Vagina (tissue), 2 donors: ENCODE results near the gene BNIP5. TPM values are rescaled to one million over a fixed set of nuclear protein-coding genes. Genes with fewer than 3 reads are reported as not detected.

Experiments
- DNase-seq, 2 donors: peaks; one replicate each; pipeline ENCODE4 v3.0.0-alpha.2; 2017; ENCODE audit errors: extremely low spot score in 2 of 2
- H3K27ac ChIP-seq: fragments of 200-600 bp; sonication (generic); one replicate; pipeline ENCODE4 v1.5.1; 2019
- H3K27me3 ChIP-seq: fragments of 200-600 bp; sonication (generic); one replicate; pipeline ENCODE4 v1.5.1; 2019
- H3K36me3 ChIP-seq, 2 donors: fragments of 200-600 bp; sonication (generic); one replicate each; pipeline ENCODE4 v1.5.1; 2017 to 2019
- H3K4me1 ChIP-seq: fragments of 200-600 bp; sonication (generic); one replicate; pipeline ENCODE4 v1.5.1; 2019
- H3K4me3 ChIP-seq, 2 donors: fragments of 200-600 bp; sonication (generic); 1 replicate in 1 of 2; 2 replicates in 1 of 2; pipeline ENCODE4 v1.5.1; 2016 to 2019
- H3K9me3 ChIP-seq: fragments of 200-600 bp; sonication (generic); one replicate; pipeline ENCODE4 v1.5.1; 2019
- CTCF ChIP-seq, 3 experiments: fragments of 450-650 bp in 2 of 3; fragments of 200-600 bp in 1 of 3; sonication (generic) in 1 of 3; IDR thresholded peaks; one replicate each; pipeline ENCODE4 v1.5.1; 2017 to 2019; ENCODE audit warnings: antibody characterized with exemption in 3 of 3, mild to moderate bottlenecking in 2 of 3, moderate library complexity in 2 of 3
- POLR2A ChIP-seq, 2 donors: fragments of 450-650 bp; IDR thresholded peaks; one replicate each; pipeline ENCODE4 v1.6.1; 2017; ENCODE audit warnings: antibody characterized with exemption in 2 of 2, mild to moderate bottlenecking in 2 of 2, moderate library complexity in 2 of 2
- POLR2AphosphoS5 ChIP-seq, 2 donors: sonication (generic); formaldehyde crosslinking; IDR thresholded peaks; one replicate each; pipeline ENCODE4 v1.9.0; 2017; ENCODE audit warnings: antibody characterized with exemption in 2 of 2, mild to moderate bottlenecking in 2 of 2, low read depth in 1 of 2; ENCODE audit not compliant: insufficient read depth in 1 of 2
- intact Hi-C: fragments of 100-400 bp; cut with DNase I; formaldehyde crosslinking; loops from one replicate; pipeline ENCODE4 v1.15.1; 2023
- total RNA-seq: library from RNA; depleted of rRNA; stranded (reverse); fragments of >200 nt; gene quantifications from one replicate; pipeline ENCODE4 v1.2.3, GENCODE V29; 2016

BNIP5 gene
- total RNA-seq, 1 donor from 2014 or later, result not detected

GRCh38 chr6:36305885-36306284 lies 30.8 kb downstream of the BNIP5 start:
- no peak for DNase-seq
- H3K4me1 ChIP-seq, result no peaks in the 10 kb centered on the region
- H3K36me3 ChIP-seq, result no peaks in the 10 kb centered on the region
- H3K4me3 ChIP-seq, result no peak overlapping the region
- intact Hi-C loops, result no loop called here
- H3K27ac ChIP-seq, result no peak overlapping the region
- H3K27me3 ChIP-seq, result no peaks in the 10 kb centered on the region
- H3K9me3 ChIP-seq, result no peaks in the 10 kb centered on the region
- no peak for TF ChIP-seq POLR2A (IDR thresholded peaks at IDR 0.05)

GRCh38 chr6:36302227-36302976 lies 34.3 kb downstream of the BNIP5 start:
- Histone ChIP-seq H3K4me1 (no peaks in the 10 kb centered on the region), H3K36me3 (no peaks in the 10 kb centered on the region), H3K9me3 (no peaks in the 10 kb centered on the region), H3K27ac (no peak overlapping the region), H3K27me3 (no peaks in the 10 kb centered on the region), H3K4me3 (no peak overlapping the region)
- TF ChIP-seq POLR2A (IDR thresholded peaks at IDR 0.05) (no peak), POLR2AphosphoS5 (IDR thresholded peaks at IDR 0.05; ENCODE audit: insufficient read depth in 1 of 2, low read depth in 1 of 2) (peak in 1 of 2 donors; percentile 47), CTCF (IDR thresholded peaks at IDR 0.05) (peak; percentile 89 to 96 (median 93))
- intact Hi-C loops, result loop anchor here (5.0 kb wide), 1 partner anchor 60 kb away; no protein-coding TSS in a partner anchor
- DNase-seq, result no peak

GRCh38 chr6:36301781-36302180 lies 34.9 kb downstream of the BNIP5 start:
- no peak overlapping the region for H3K4me3 ChIP-seq
- no peaks in the 10 kb centered on the region for H3K9me3 ChIP-seq
- no peaks in the 10 kb centered on the region for H3K4me1 ChIP-seq
- intact Hi-C loops, result loop anchor here (5.0 kb wide), 1 partner anchor 61 kb away; no protein-coding TSS in a partner anchor
- no peaks in the 10 kb centered on the region for H3K36me3 ChIP-seq
- H3K27ac ChIP-seq, result no peak overlapping the region
- no peak for TF ChIP-seq POLR2AphosphoS5 (IDR thresholded peaks at IDR 0.05; ENCODE audit: insufficient read depth in 1 of 2, low read depth in 1 of 2)
- no peak for TF ChIP-seq CTCF (IDR thresholded peaks at IDR 0.05)
- no peak for TF ChIP-seq POLR2A (IDR thresholded peaks at IDR 0.05)
- no peak for DNase-seq
- no peaks in the 10 kb centered on the region for H3K27me3 ChIP-seq

- TF ChIP-seq CTCF (IDR thresholded peaks at IDR 0.05), result no peak
- TF ChIP-seq POLR2AphosphoS5 (IDR thresholded peaks at IDR 0.05; ENCODE audit: insufficient read depth in 1 of 2, low read depth in 1 of 2), result no peak
- Histone ChIP-seq H3K27me3 (no peaks in the 10 kb centered on the region), H3K36me3 (no peaks in the 10 kb centered on the region), H3K4me3 (no peak overlapping the region), H3K9me3 (no peaks in the 10 kb centered on the region), H3K4me1 (no peaks in the 10 kb centered on the region), H3K27ac (no peak overlapping the region)
- no peak for DNase-seq
- intact Hi-C loops, result loop anchor here (5.0 kb wide), 1 partner anchor 61 kb away; no protein-coding TSS in a partner anchor
Measured at GRCh38 chr6:36301085-36301658, 35.5 kb downstream of the BNIP5 start.

- TF ChIP-seq CTCF (IDR thresholded peaks at IDR 0.05), result no peak
- no peak for TF ChIP-seq POLR2A (IDR thresholded peaks at IDR 0.05)
- no peak for TF ChIP-seq POLR2AphosphoS5 (IDR thresholded peaks at IDR 0.05; ENCODE audit: insufficient read depth in 1 of 2, low read depth in 1 of 2)
- Histone ChIP-seq H3K27me3 (no peaks in the 10 kb centered on the region), H3K27ac (no peak overlapping the region), H3K9me3 (no peaks in the 10 kb centered on the region), H3K36me3 (no peaks in the 10 kb centered on the region), H3K4me1 (no peaks in the 10 kb centered on the region), H3K4me3 (no peak overlapping the region)
- DNase-seq, result no peak
- intact Hi-C loops, result no loop called here
Measured at GRCh38 chr6:36298027-36298426, 38.7 kb downstream of the BNIP5 start.
